HCT116 (cell line): ENCODE measurements around the gene FRY.

Source experiments
- EGR1 ChIP-seq: IDR thresholded peaks from 2 replicates; pipeline ENCODE4 v1.6.1; 2012; ENCODE audit warnings: low read depth
- EZH2phosphoT487 ChIP-seq: fragments of 200-600 bp; IDR thresholded peaks from 2 replicates; pipeline ENCODE4 v1.6.1; 2018; ENCODE audit warnings: antibody characterized with exemption, borderline replicate concordance
- JUND ChIP-seq: IDR thresholded peaks from 2 replicates; pipeline ENCODE4 v1.6.1; 2012
- POLR2A ChIP-seq: IDR thresholded peaks from 2 replicates; pipeline ENCODE4 v1.7.0; 2011; ENCODE audit warnings: borderline replicate concordance; ENCODE audit not compliant: insufficient read depth, insufficient read length; ENCODE audit errors: extremely low read depth
- RAD21 ChIP-seq: IDR thresholded peaks from 2 replicates; pipeline ENCODE4 v1.6.1; 2012; ENCODE audit warnings: low read depth, mild to moderate bottlenecking
- SP1 ChIP-seq: IDR thresholded peaks from 2 replicates; pipeline ENCODE4 v1.6.1; 2012; ENCODE audit warnings: low read depth
- YY1 ChIP-seq: IDR thresholded peaks from 2 replicates; pipeline ENCODE4 v1.6.1; 2011; ENCODE audit warnings: low read length, low read depth, moderate library complexity, mild to moderate bottlenecking; ENCODE audit not compliant: insufficient replicate concordance; ENCODE audit errors: extremely low read depth
- TF ChIP-seq, protein P1 (sequence below), 3 experiments: fragments of 200-600 bp in 1 of 3; sonication (generic) in 1 of 3; IDR thresholded peaks in 2 of 3; conservative IDR thresholded peaks in 1 of 3; 2 replicates each; pipeline ENCODE4 v1.5.1; 2012 to 2017; ENCODE audit warnings: low read depth in 2 of 3, low read length in 2 of 3, antibody characterized with exemption in 1 of 3, borderline replicate concordance in 1 of 3, control low read depth in 1 of 3, mild to moderate bottlenecking in 1 of 3, mixed read lengths in 1 of 3, mixed run types in 1 of 3, moderate library complexity in 1 of 3; ENCODE audit not compliant: insufficient read depth in 1 of 3

DNA sequence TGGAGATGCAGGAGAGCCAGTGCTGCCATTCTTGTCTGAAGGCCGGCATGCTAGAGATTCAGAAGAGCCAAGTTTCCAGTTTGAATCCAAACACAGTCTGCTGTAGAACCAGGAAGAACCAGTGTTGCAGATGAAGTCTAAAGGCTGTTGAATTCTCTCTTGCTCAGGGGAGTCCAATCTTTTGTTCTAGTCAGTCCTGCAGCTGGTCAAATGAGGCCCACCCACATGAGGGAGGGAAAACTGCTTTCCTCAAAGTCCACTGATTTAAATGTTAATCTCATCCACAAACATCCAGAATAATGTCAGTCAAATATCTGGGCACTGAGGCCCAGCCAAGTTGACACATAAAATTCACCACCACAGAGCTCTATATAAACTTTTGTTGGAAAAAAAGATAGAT is 136.6 kb downstream of the FRY start:
- TF ChIP-seq POLR2A (no peak), EGR1 (no peak), YY1 (no peak), SP1 (no peak), JUND (no peak), RAD21 (no peak), EZH2phosphoT487 (no peak)
- TF ChIP-seq, protein P1, sequence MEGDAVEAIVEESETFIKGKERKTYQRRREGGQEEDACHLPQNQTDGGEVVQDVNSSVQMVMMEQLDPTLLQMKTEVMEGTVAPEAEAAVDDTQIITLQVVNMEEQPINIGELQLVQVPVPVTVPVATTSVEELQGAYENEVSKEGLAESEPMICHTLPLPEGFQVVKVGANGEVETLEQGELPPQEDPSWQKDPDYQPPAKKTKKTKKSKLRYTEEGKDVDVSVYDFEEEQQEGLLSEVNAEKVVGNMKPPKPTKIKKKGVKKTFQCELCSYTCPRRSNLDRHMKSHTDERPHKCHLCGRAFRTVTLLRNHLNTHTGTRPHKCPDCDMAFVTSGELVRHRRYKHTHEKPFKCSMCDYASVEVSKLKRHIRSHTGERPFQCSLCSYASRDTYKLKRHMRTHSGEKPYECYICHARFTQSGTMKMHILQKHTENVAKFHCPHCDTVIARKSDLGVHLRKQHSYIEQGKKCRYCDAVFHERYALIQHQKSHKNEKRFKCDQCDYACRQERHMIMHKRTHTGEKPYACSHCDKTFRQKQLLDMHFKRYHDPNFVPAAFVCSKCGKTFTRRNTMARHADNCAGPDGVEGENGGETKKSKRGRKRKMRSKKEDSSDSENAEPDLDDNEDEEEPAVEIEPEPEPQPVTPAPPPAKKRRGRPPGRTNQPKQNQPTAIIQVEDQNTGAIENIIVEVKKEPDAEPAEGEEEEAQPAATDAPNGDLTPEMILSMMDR (IDR thresholded peaks at IDR 0.05 in 2 of 3, conservative IDR thresholded peaks at IDR 0.05 in 1 of 3; ENCODE audit: borderline replicate concordance in 1 of 3, insufficient read depth in 1 of 3, low read depth in 2 of 3, low read length in 2 of 3), result no peak
